NCI-H2196 (cell line): ENCODE data around the gene ATG9A.
A peak's percentile ranks its signal among the peaks of the same experiment; 100 is the strongest.

ENCODE experiments used
- DNase-seq: peaks from one replicate; lab custom pipeline; 2025; ENCODE audit not compliant: unreplicated experiment; lab: John Stamatoyannopoulos, UW

Gene ATG9A

GRCh38 chr2:219178377-219179175, 50.9 kb downstream of the ATG9A start:
- DNase-seq, result peak; percentile 33

- DNase-seq, result peak; percentile 86
Measured at GRCh38 chr2:219177552-219178376, 51.7 kb downstream of the ATG9A start, which contains the start of gene RETREG2. Gene RETREG2, plus strand, starts transcription at chr2:219178275. Its CDS starts 78 bp downstream, at chr2:219178353.

GRCh38 chr2:219176818-219177551, 52.5 kb downstream of the ATG9A start, which contains the start of gene CNPPD1:
Gene CNPPD1, minus strand, starts transcription at chr2:219176925. Its CDS starts 97 bp downstream, at chr2:219176828.
- peak; percentile 93 for DNase-seq

GRCh38 chr2:219175928-219176817, 53.3 kb downstream of the ATG9A start:
- no peak for DNase-seq

GRCh38 chr2:219175486-219175885, 54.0 kb downstream of the ATG9A start:
- no peak for DNase-seq

GRCh38 chr2:219174801-219175200, 54.6 kb downstream of the ATG9A start:
- no peak for DNase-seq

GRCh38 chr2:219174146-219174545, 55.3 kb downstream of the ATG9A start:
- DNase-seq, result no peak

- no peak for DNase-seq
Measured at GRCh38 chr2:219173176-219173575, 56.3 kb downstream of the ATG9A start.

- DNase-seq, result no peak
Measured at GRCh38 chr2:219172231-219173154, 56.9 kb downstream of the ATG9A start.

GRCh38 chr2:219171231-219171651, 58.2 kb downstream of the ATG9A start:
- DNase-seq, result peak; percentile 55

- no peak for DNase-seq
Measured at GRCh38 chr2:219169930-219170654, 59.3 kb downstream of the ATG9A start, which contains the start of gene SLC23A3. Gene SLC23A3, minus strand, starts transcription at chr2:219170029. Its CDS starts 45 bp downstream, at chr2:219169984.
